Measurements from ENCODE around the gene PHLDB1. TPM values are rescaled to one million over a fixed set of nuclear protein-coding genes. Genes with fewer than 3 reads are reported as not detected.

Gene PHLDB1
- polyA plus RNA-seq, 1 of the 3 experiments (the other 2 are of a cell fraction), result 89.4 TPM

- CTCF ChIA-PET, result no interaction called here
- Histone ChIP-seq H3K27me3 (ENCODE audit: insufficient read depth) (no peaks in the 10 kb centered on the region), H3K9ac (no peak overlapping the region), H3K36me3 (replicated peaks in 1 of 2; ENCODE audit: control insufficient read depth in 1 of 2, insufficient read depth in 2 of 2, low read length in 1 of 2) (no peaks in the 10 kb centered on the region), H4K20me1 (ENCODE audit: insufficient read depth) (no peaks in the 10 kb centered on the region), H3K4me2 (no peak overlapping the region), H3K79me2 (ENCODE audit: insufficient read depth) (no peaks in the 10 kb centered on the region), H3F3A (replicated peaks; ENCODE audit: insufficient read depth) (no peaks in the 10 kb centered on the region), H3K9me2 (no peaks in the 10 kb centered on the region), H3K4me1 (ENCODE audit: control insufficient read depth in 1 of 2, insufficient read depth in 2 of 2, low read depth in 1 of 2, low read length in 1 of 2) (no peaks in the 10 kb centered on the region; a peak in 1 of 4 replicates), H3K27ac (ENCODE audit: low read depth in 2 of 2, low read length in 1 of 2) (no peak overlapping the region), H3K9me3 (no peaks in the 10 kb centered on the region), H3K4me3 (ENCODE audit: low read depth in 2 of 2, low read length in 1 of 2) (no peak overlapping the region), H2AFZ (ENCODE audit: low read depth) (no peak overlapping the region)
- no peak for DNase-seq
- WGBS (ENCODE audit: low lambda C conversion rate), result 93% methylated on average over 7 of the region's 8 CpGs
- TF ChIP-seq IRF3 (IDR thresholded peaks at IDR 0.05; ENCODE audit: low read depth, low read length), result no peak
- no peak for TF ChIP-seq MEF2A (IDR thresholded peaks at IDR 0.05; ENCODE audit: borderline replicate concordance, low read depth)
- no peak for TF ChIP-seq USF1 (IDR thresholded peaks at IDR 0.05; ENCODE audit: borderline replicate concordance, low read depth)
- TF ChIP-seq FOXJ3 (CRISPR knock-in tag; IDR thresholded peaks at IDR 0.05), result no peak
- TF ChIP-seq RFX5 (IDR thresholded peaks at IDR 0.05; ENCODE audit: low read length), result no peak
- no peak for TF ChIP-seq FOXM1 (IDR thresholded peaks at IDR 0.05; ENCODE audit: low read depth)
- TF ChIP-seq ZBTB33 (IDR thresholded peaks at IDR 0.05; ENCODE audit: borderline replicate concordance, low read depth), result no peak
- no peak for TF ChIP-seq SMC3 (IDR thresholded peaks at IDR 0.05; ENCODE audit: low read depth, low read length)
- TF ChIP-seq NFIC (IDR thresholded peaks at IDR 0.05; ENCODE audit: borderline replicate concordance), result no peak
- TF ChIP-seq EZH2phosphoT487 (IDR thresholded peaks at IDR 0.05; ENCODE audit: borderline replicate concordance, low read depth), result no peak
- TF ChIP-seq FOSL2 (IDR thresholded peaks at IDR 0.05; ENCODE audit: borderline replicate concordance, low read depth), result no peak
- no peak for TF ChIP-seq ELF1 (IDR thresholded peaks at IDR 0.05)
- no peak for TF ChIP-seq RCOR1 (IDR thresholded peaks at IDR 0.05; ENCODE audit: low read length)
- no peak for TF ChIP-seq TEAD4 (IDR thresholded peaks at IDR 0.05; ENCODE audit: borderline replicate concordance, insufficient read depth)
- POLR2A ChIA-PET, result no interaction called here
Measured at GRCh38 chr11:118697346-118697745, 89.9 kb downstream of the PHLDB1 start.

Data from SK-N-SH (cell line).